ENCODE data around the gene MID2. TPM values are rescaled to one million over a fixed set of nuclear protein-coding genes. Genes with fewer than 3 reads are reported as not detected.
"Not testable (repeated sequence)": the region's sequence is repeated elsewhere in the genome, so short reads cannot be mapped to it uniquely, and the experiment has no call there.

The MID2 gene
- total RNA-seq, 5 donors from 2014 or later (not counting 1 experiment from before 2014, with no cell fraction given), result 14.9 to 21.1 (median 16.0) TPM

GRCh38 chrX:107804427-107804826 lies 21.2 kb upstream of the MID2 start:
- DNase-seq (no peak), ATAC-seq (replicated peaks in 1 of 4) (no peak)
- ChIA-PET CTCF (no interaction called here), POLR2A (no interaction called here)
- H3K27ac Mint-ChIP-seq, result no peak overlapping the region
- no peak overlapping the region for H3K27ac ChIP-seq (ENCODE audit: low read length)
- H3K27me3 Mint-ChIP-seq, result peaks cover 9 to 37% of the 10 kb centered on the region in 2 donors
- H3K36me3 Mint-ChIP-seq, result no peaks in the 10 kb centered on the region
- no peaks in the 10 kb centered on the region for H3K4me1 Mint-ChIP-seq
- no CpG with 5 or more reads among the region's 1 CpG for whole genome bisulfite sequencing (ENCODE audit: insufficient coverage)
- H3K4me3 Mint-ChIP-seq, result no peak overlapping the region
- no peaks in the 10 kb centered on the region for H3K9me3 Mint-ChIP-seq
- no peaks in the 10 kb centered on the region for H3K27me3 ChIP-seq (replicated peaks in 1 of 2; ENCODE audit: control insufficient read depth in 2 of 2, extremely low read depth in 1 of 2, insufficient read depth in 2 of 2, low read length in 1 of 2)
- H3K4me1 ChIP-seq (ENCODE audit: control insufficient read depth in 1 of 2, extremely low read depth in 1 of 2, insufficient read depth in 2 of 2, low read length in 2 of 2), result no peaks in the 10 kb centered on the region
- no peaks in the 10 kb centered on the region for H3K9me3 ChIP-seq
- H3K4me3 ChIP-seq (ENCODE audit: control insufficient read depth in 1 of 2, extremely low read depth in 1 of 2, low read length in 1 of 2), result no peak overlapping the region
- H3K36me3 ChIP-seq (ENCODE audit: control insufficient read depth in 2 of 2, extremely low read depth in 1 of 2, insufficient read depth in 1 of 2, low read length in 1 of 2), result no peaks in the 10 kb centered on the region

DNA sequence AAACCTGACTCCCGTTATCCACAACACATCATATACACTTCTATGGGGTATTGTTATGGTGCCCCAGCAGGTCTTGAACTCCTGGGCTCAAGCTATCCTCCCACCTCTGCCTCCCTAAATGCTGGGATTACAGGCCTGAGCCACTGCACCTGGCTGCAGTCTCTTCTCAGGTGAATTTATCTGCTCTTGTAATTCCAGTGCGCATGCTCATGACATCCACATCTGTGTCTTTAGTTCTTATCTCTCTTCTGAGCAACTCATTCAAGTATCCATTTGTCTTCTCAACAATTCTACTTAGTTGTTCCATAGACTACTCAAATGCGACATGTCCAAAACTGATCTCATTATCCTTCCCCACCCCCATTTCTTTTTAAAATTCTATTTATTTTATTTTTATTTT lies 20.5 kb upstream of the MID2 start:
- H3K36me3 Mint-ChIP-seq, result no peaks in the 10 kb centered on the region
- Histone ChIP-seq H3K36me3 (ENCODE audit: control insufficient read depth in 2 of 2, extremely low read depth in 1 of 2, insufficient read depth in 1 of 2, low read length in 1 of 2) (no peaks in the 10 kb centered on the region), H3K4me3 (ENCODE audit: control insufficient read depth in 1 of 2, extremely low read depth in 1 of 2, low read length in 1 of 2) (no peak overlapping the region), H3K27me3 (replicated peaks in 1 of 2; ENCODE audit: control insufficient read depth in 2 of 2, extremely low read depth in 1 of 2, insufficient read depth in 2 of 2, low read length in 1 of 2) (no peaks in the 10 kb centered on the region), H3K4me1 (ENCODE audit: control insufficient read depth in 1 of 2, extremely low read depth in 1 of 2, insufficient read depth in 2 of 2, low read length in 2 of 2) (no peaks in the 10 kb centered on the region), H3K9me3 (no peaks in the 10 kb centered on the region), H3K27ac (ENCODE audit: low read length) (no peak overlapping the region)
- POLR2A ChIA-PET, result no interaction called here
- no peaks in the 10 kb centered on the region for H3K4me1 Mint-ChIP-seq
- no peak overlapping the region for H3K4me3 Mint-ChIP-seq
- H3K9me3 Mint-ChIP-seq, result no peaks in the 10 kb centered on the region
- 100% methylated on average over 1 of the region's 3 CpGs for WGBS (ENCODE audit: insufficient coverage)
- H3K27ac Mint-ChIP-seq, result no peak overlapping the region
- peaks cover 7 to 35% of the 10 kb centered on the region in 2 donors for H3K27me3 Mint-ChIP-seq
- no peak for DNase-seq
- CTCF ChIA-PET, result no interaction called here
- ATAC-seq (replicated peaks in 1 of 4), result no peak

GRCh38 chrX:107810053-107810452 lies 15.6 kb upstream of the MID2 start:
- H3K36me3 ChIP-seq (ENCODE audit: control insufficient read depth in 2 of 2, extremely low read depth in 1 of 2, insufficient read depth in 1 of 2, low read length in 1 of 2); CTCF ChIA-PET; H3K27me3 ChIP-seq (replicated peaks in 1 of 2; ENCODE audit: control insufficient read depth in 2 of 2, extremely low read depth in 1 of 2, insufficient read depth in 2 of 2, low read length in 1 of 2); DNase-seq; POLR2A ChIA-PET; H3K27ac ChIP-seq (ENCODE audit: low read length); H3K9me3 ChIP-seq; H3K4me1 ChIP-seq (ENCODE audit: control insufficient read depth in 1 of 2, extremely low read depth in 1 of 2, insufficient read depth in 2 of 2, low read length in 2 of 2); H3K4me3 ChIP-seq (ENCODE audit: control insufficient read depth in 1 of 2, extremely low read depth in 1 of 2, low read length in 1 of 2); H3K9me3 Mint-ChIP-seq; ATAC-seq (replicated peaks in 1 of 4); H3K4me3 Mint-ChIP-seq; H3K27ac Mint-ChIP-seq; H3K4me1 Mint-ChIP-seq; H3K36me3 Mint-ChIP-seq: not testable (repeated sequence)
- no CpG with 5 or more reads among the region's 10 CpGs for WGBS (ENCODE audit: insufficient coverage)
- peaks cover 3 to 51% of the 10 kb centered on the region in 2 donors for H3K27me3 Mint-ChIP-seq

DNA sequence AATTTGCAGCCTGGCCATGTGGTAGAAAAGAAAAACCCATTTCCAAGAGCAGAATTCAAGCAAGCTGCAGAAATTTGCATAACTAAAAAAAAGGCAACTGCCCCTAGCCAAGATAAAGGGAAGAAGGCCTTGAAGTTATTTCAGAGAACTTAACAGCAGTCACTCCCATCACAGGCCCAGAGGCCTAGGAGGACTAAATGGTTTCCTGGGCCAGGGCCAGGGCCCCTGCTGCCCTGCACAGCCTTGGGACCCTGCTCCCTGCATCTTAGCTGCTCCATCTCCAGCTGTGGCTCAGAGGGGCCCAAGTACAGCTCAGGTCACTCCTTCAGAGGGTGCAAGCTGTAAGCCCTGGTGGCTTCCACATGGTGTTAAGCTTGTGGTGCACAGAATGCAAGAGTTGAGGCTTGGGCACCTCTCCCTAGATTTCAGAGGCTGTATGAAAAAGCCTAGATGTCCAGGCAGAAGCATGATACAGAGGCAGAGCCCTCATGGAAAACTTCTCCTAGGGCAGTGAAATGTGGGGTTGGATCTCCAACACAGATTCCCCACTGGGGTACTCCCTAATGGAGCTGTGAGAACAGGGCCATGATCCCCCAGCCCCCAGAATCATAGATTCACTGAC lies 6.7 kb upstream of the MID2 start:
- DNase-seq (no peak), ATAC-seq (replicated peaks in 1 of 4) (no peak)
- no peaks in the 10 kb centered on the region for H3K36me3 Mint-ChIP-seq
- H3K4me1 Mint-ChIP-seq, result peaks cover 4 to 6% (median 6%) of the 10 kb centered on the region in 3 donors
- no peak overlapping the region for H3K27ac ChIP-seq (ENCODE audit: low read length)
- POLR2A ChIA-PET, result no interaction called here
- no peaks in the 10 kb centered on the region for H3K9me3 Mint-ChIP-seq
- H3K27ac Mint-ChIP-seq, result no peak overlapping the region
- H3K27me3 Mint-ChIP-seq, result peaks cover 0 to 9% of the 10 kb centered on the region in 2 donors
- no peaks in the 10 kb centered on the region for H3K4me1 ChIP-seq (ENCODE audit: control insufficient read depth in 1 of 2, extremely low read depth in 1 of 2, insufficient read depth in 2 of 2, low read length in 2 of 2)
- H3K9me3 ChIP-seq, result no peaks in the 10 kb centered on the region
- H3K4me3 Mint-ChIP-seq, result no peak overlapping the region
- H3K27me3 ChIP-seq (replicated peaks in 1 of 2; ENCODE audit: control insufficient read depth in 2 of 2, extremely low read depth in 1 of 2, insufficient read depth in 2 of 2, low read length in 1 of 2), result peaks cover 0 to 2% of the 10 kb centered on the region in 2 experiments
- CTCF ChIA-PET, result no interaction called here
- no peak overlapping the region for H3K4me3 ChIP-seq (ENCODE audit: control insufficient read depth in 1 of 2, extremely low read depth in 1 of 2, low read length in 1 of 2)
- H3K36me3 ChIP-seq (ENCODE audit: control insufficient read depth in 2 of 2, extremely low read depth in 1 of 2, insufficient read depth in 1 of 2, low read length in 1 of 2), result no peaks in the 10 kb centered on the region

DNA sequence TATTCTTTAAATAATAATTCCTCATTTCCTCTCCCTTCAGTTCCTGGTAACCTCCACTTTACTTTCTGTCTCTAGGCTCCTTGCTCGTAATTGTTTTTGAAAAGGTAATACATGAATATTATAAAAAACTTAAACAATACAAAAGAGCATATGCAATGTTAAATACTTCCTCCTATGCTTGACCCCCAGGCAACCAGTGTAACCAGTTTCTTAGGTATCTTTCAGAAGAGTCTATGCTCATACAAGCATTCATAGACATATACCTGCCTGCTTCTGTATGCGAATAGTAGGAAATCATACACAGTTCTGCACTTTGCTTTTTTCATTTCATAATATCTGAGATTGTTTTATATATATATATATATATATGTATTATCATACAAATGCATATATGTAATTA lies 2.6 kb upstream of the MID2 start:
- no peaks in the 10 kb centered on the region for H3K9me3 Mint-ChIP-seq
- Histone ChIP-seq H3K27ac (ENCODE audit: low read length) (no peak overlapping the region), H3K9me3 (no peaks in the 10 kb centered on the region), H3K27me3 (replicated peaks in 1 of 2; ENCODE audit: control insufficient read depth in 2 of 2, extremely low read depth in 1 of 2, insufficient read depth in 2 of 2, low read length in 1 of 2) (peaks cover 2% of the 10 kb centered on the region in 2 experiments), H3K36me3 (ENCODE audit: control insufficient read depth in 2 of 2, extremely low read depth in 1 of 2, insufficient read depth in 1 of 2, low read length in 1 of 2) (no peaks in the 10 kb centered on the region), H3K4me3 (ENCODE audit: control insufficient read depth in 1 of 2, extremely low read depth in 1 of 2, low read length in 1 of 2) (no peak overlapping the region), H3K4me1 (ENCODE audit: control insufficient read depth in 1 of 2, extremely low read depth in 1 of 2, insufficient read depth in 2 of 2, low read length in 2 of 2) (peaks cover 0 to 10% of the 10 kb centered on the region in 2 experiments)
- H3K4me3 Mint-ChIP-seq, result no peak overlapping the region
- no peaks in the 10 kb centered on the region for H3K36me3 Mint-ChIP-seq
- H3K4me1 Mint-ChIP-seq, result peaks cover 26 to 33% (median 30%) of the 10 kb centered on the region in 3 donors
- CTCF ChIA-PET, result no interaction called here
- H3K27ac Mint-ChIP-seq, result no peak overlapping the region
- no peak for ATAC-seq (replicated peaks in 1 of 4)
- POLR2A ChIA-PET, result no interaction called here
- DNase-seq, result no peak
- no CpG with 5 or more reads among the region's 2 CpGs for WGBS (ENCODE audit: insufficient coverage)
- peaks cover 0 to 26% of the 10 kb centered on the region in 2 donors for H3K27me3 Mint-ChIP-seq

GRCh38 chrX:107823456-107823855 lies 2.2 kb upstream of the MID2 start:
- Mint-ChIP-seq H3K4me3 (no peak overlapping the region), H3K27ac (no peak overlapping the region), H3K27me3 (peaks cover 0 to 28% of the 10 kb centered on the region in 2 donors), H3K4me1 (peaks cover 27 to 37% (median 30%) of the 10 kb centered on the region in 3 donors), H3K9me3 (no peaks in the 10 kb centered on the region), H3K36me3 (no peaks in the 10 kb centered on the region)
- H3K36me3 ChIP-seq (ENCODE audit: control insufficient read depth in 2 of 2, extremely low read depth in 1 of 2, insufficient read depth in 1 of 2, low read length in 1 of 2), result no peaks in the 10 kb centered on the region
- H3K27ac ChIP-seq (ENCODE audit: low read length), result no peak overlapping the region
- ATAC-seq (replicated peaks in 1 of 4) (no peak), DNase-seq (no peak)
- no peaks in the 10 kb centered on the region for H3K9me3 ChIP-seq
- H3K4me1 ChIP-seq (ENCODE audit: control insufficient read depth in 1 of 2, extremely low read depth in 1 of 2, insufficient read depth in 2 of 2, low read length in 2 of 2), result peaks cover 0 to 10% of the 10 kb centered on the region in 2 experiments
- ChIA-PET CTCF (interaction anchor here in 1 of 2 donors (0.5 kb wide), 1 partner anchor 285 kb away, joined by 3 read pairs; no protein-coding TSS in a partner anchor), POLR2A (no interaction called here)
- no peak overlapping the region for H3K4me3 ChIP-seq (ENCODE audit: control insufficient read depth in 1 of 2, extremely low read depth in 1 of 2, low read length in 1 of 2)
- WGBS (ENCODE audit: insufficient coverage), result no CpG with 5 or more reads among the region's 1 CpG
- peaks cover 2% of the 10 kb centered on the region in 2 experiments for H3K27me3 ChIP-seq (replicated peaks in 1 of 2; ENCODE audit: control insufficient read depth in 2 of 2, extremely low read depth in 1 of 2, insufficient read depth in 2 of 2, low read length in 1 of 2)

Data from T-cell (primary cell).